K562 (cell line): Measurements from ENCODE around the gene AP2A2. TPM values are rescaled to one million over a fixed set of nuclear protein-coding genes. Genes with fewer than 3 reads are reported as not detected.
A peak's percentile ranks its signal among the peaks of the same experiment; 100 is the strongest.

Experiments used
- CBFB ChIP-seq: sonication (generic); formaldehyde crosslinking; IDR thresholded peaks from 2 replicates; pipeline ENCODE4 v1.4.0; 2020; ENCODE audit warnings: mild to moderate bottlenecking, missing genetic modification reagents
- CREB1 ChIP-seq, 2 experiments: sonication (generic) in 1 of 2; formaldehyde crosslinking in 1 of 2; IDR thresholded peaks; 2 replicates each; pipeline versions ENCODE4 v1.6.1 to v1.8.0; 2012 to 2022; ENCODE audit warnings: inconsistent platforms in 1 of 2, mild to moderate bottlenecking in 1 of 2, missing genetic modification reagents in 1 of 2, moderate library complexity in 1 of 2
- CTBP1 ChIP-seq: fragments of 450-650 bp; IDR thresholded peaks from 2 replicates; pipeline ENCODE4 v1.6.1; 2016; ENCODE audit warnings: borderline replicate concordance
- GABPA ChIP-seq: fragments of 200-800 bp; sonication (Bioruptor generic); conservative IDR thresholded peaks from 2 replicates; pipeline ENCODE4 v1.6.1; 2016; ENCODE audit warnings: low read depth, missing genetic modification characterization, missing compliant biosample characterization
- GATAD2B ChIP-seq: fragments of 450-650 bp; IDR thresholded peaks from 2 replicates; pipeline ENCODE4 v1.6.1; 2017; ENCODE audit warnings: mild to moderate bottlenecking, borderline replicate concordance
- GTF2A2 ChIP-seq: IDR thresholded peaks from 2 replicates; pipeline ENCODE4 v1.6.1; 2016; ENCODE audit warnings: mild to moderate bottlenecking, missing genetic modification characterization, missing compliant biosample characterization
- HNRNPK ChIP-seq: fragments of 200-400 bp; formaldehyde crosslinking; IDR thresholded peaks from one replicate; pipeline ENCODE4 v1.6.1; 2018; ENCODE audit warnings: mild to moderate bottlenecking, low read depth, low read length; ENCODE audit not compliant: poor library complexity, severe bottlenecking
- HNRNPL ChIP-seq: fragments of 200-400 bp; formaldehyde crosslinking; IDR thresholded peaks from 2 replicates; pipeline ENCODE4 v1.6.1; 2017; ENCODE audit warnings: low read depth, mild to moderate bottlenecking, low read length
- MEF2A ChIP-seq: IDR thresholded peaks from 2 replicates; pipeline ENCODE4 v1.6.1; 2011; ENCODE audit warnings: low read depth, mild to moderate bottlenecking, low read length, moderate library complexity; ENCODE audit not compliant: control insufficient read depth
- NKRF ChIP-seq: fragments of 450-650 bp; IDR thresholded peaks from 2 replicates; pipeline ENCODE4 v1.6.1; 2016; ENCODE audit warnings: borderline replicate concordance
- PHF20 ChIP-seq: fragments of 450-650 bp; IDR thresholded peaks from 2 replicates; pipeline ENCODE4 v1.6.1; 2018; ENCODE audit not compliant: partially characterized antibody
- SAFB ChIP-seq: fragments of 200-400 bp; formaldehyde crosslinking; IDR thresholded peaks from 2 replicates; pipeline ENCODE4 v1.6.1; 2017; ENCODE audit warnings: low read depth, low read length, borderline replicate concordance
- SIN3A ChIP-seq, 2 experiments: fragments of 150-350 bp in 1 of 2; IDR thresholded peaks; 2 replicates each; pipeline ENCODE4 v1.6.1; 2011 to 2016; ENCODE audit warnings: borderline replicate concordance in 2 of 2, low read depth in 2 of 2, low read length in 2 of 2, mild to moderate bottlenecking in 2 of 2, moderate library complexity in 2 of 2; ENCODE audit not compliant: control insufficient read depth in 1 of 2
- SLC30A9 ChIP-seq: fragments of 250-450 bp; sonication (Bioruptor Pico); IDR thresholded peaks from 2 replicates; pipeline ENCODE4 v1.8.0; 2022; ENCODE audit warnings: mild to moderate bottlenecking, moderate library complexity
- SP2 ChIP-seq: IDR thresholded peaks from 2 replicates; pipeline ENCODE4 v1.6.1; 2011; ENCODE audit warnings: mild to moderate bottlenecking, low read depth, low read length, moderate library complexity; ENCODE audit not compliant: poor library complexity, severe bottlenecking; ENCODE audit errors: extremely low read depth
- SRSF3 ChIP-seq: fragments of 200-400 bp; formaldehyde crosslinking; IDR thresholded peaks from 2 replicates; pipeline ENCODE4 v1.6.1; 2016; ENCODE audit warnings: mild to moderate bottlenecking, low read length, moderate library complexity; ENCODE audit not compliant: insufficient read depth
- TCF15 ChIP-seq: fragments of 250-450 bp; sonication (Bioruptor Pico); IDR thresholded peaks from 2 replicates; pipeline ENCODE4 v1.8.0; 2022; ENCODE audit warnings: moderate library complexity, mild to moderate bottlenecking, inconsistent platforms
- TEAD4 ChIP-seq, 2 experiments: sonication (generic) in 1 of 2; formaldehyde crosslinking in 1 of 2; IDR thresholded peaks; 2 replicates each; pipeline versions ENCODE4 v1.6.1 to v1.8.0; 2012 to 2022; ENCODE audit warnings: borderline replicate concordance in 1 of 2, inconsistent platforms in 1 of 2, low read length in 1 of 2, mild to moderate bottlenecking in 1 of 2, missing genetic modification reagents in 1 of 2
- THAP7 ChIP-seq: fragments of 250-450 bp; sonication (Bioruptor Pico); IDR thresholded peaks from 2 replicates; pipeline ENCODE4 v1.5.0; 2021
- ZNF282 ChIP-seq: sonication (generic); formaldehyde crosslinking; IDR thresholded peaks from 2 replicates; pipeline ENCODE4 v1.8.1; 2023; ENCODE audit warnings: missing genetic modification reagents
- ZNF830 ChIP-seq: fragments of 250-450 bp; sonication (Bioruptor Pico); IDR thresholded peaks from 2 replicates; pipeline ENCODE4 v1.5.0; 2021; ENCODE audit warnings: mild to moderate bottlenecking
- polyA plus RNA-seq, 8 experiments: library from polyadenylated mRNA; depleted of rRNA in 4 of 8; stranded (reverse) in 5 of 8; unstranded in 3 of 8; fragments of >200 nt; fragmentation: Nextera tagmentation in 2 of 8; fragmentation: Illumina TruSeq in 1 of 8; extraction: Ambion mirVana in 2 of 8; extraction: Trizol in 1 of 8; gene quantifications; 2 replicates each; pipeline versions ENCODE4 v1.2.1 to v1.2.3, GENCODE V29; 2011 to 2014; ENCODE audit warnings: inconsistent platforms in 1 of 8, missing spikeins in 1 of 8
- total RNA-seq, 7 experiments: library from RNA; depleted of rRNA in 6 of 7; stranded (reverse); fragments of >200 nt in 6 of 7; fragmentation: Illumina TruSeq in 2 of 7; extraction: Trizol in 2 of 7; gene quantifications; 2 replicates each; pipeline versions ENCODE4 v1.2.1 to v1.2.3, GENCODE V29; 2011 to 2021; ENCODE audit warnings: low replicate concordance in 1 of 7
- TF ChIP-seq, protein P1 (sequence below): fragments of 200-800 bp; sonication (Bioruptor generic); IDR thresholded peaks from 2 replicates; pipeline ENCODE4 v1.6.1; 2017; ENCODE audit warnings: missing genetic modification characterization, missing compliant biosample characterization

The AP2A2 gene
- total and polyA plus RNA-seq, 9 of the 15 experiments (the other 6 are each of a cell fraction or from before 2014, with no cell fraction given) = 0.69 to 41.7 (median 15.2) TPM

GRCh38 chr11:910589-911030, 15.1 kb upstream of the AP2A2 start, which contains the start of gene CHID1 (continued):
- TF ChIP-seq GABPA (tag) (peak; percentile 98), MEF2A (no peak), CREB1 (IDR thresholded peaks at IDR 0.05) (peak; percentile 29; the same call in 1 of the 2 replicates), CREB1 (CRISPR knock-in tag; IDR thresholded peaks at IDR 0.05) (no peak), THAP7 (CRISPR knock-in tag) (peak; percentile 23; the same call in 1 of the 2 replicates), NKRF (peak; percentile 94), SIN3A (IDR thresholded peaks at IDR 0.05; ENCODE audit: borderline replicate concordance in 2 of 2, control insufficient read depth in 1 of 2, low read depth in 2 of 2, low read length in 2 of 2) (peak; percentile 62 to 86; a peak in 3 of 4 replicates), CTBP1 (peak; percentile 65), TCF15 (CRISPR knock-in tag) (no peak), CBFB (CRISPR knock-in tag) (no peak), GTF2A2 (no peak), SAFB (peak; percentile 11; the same call in 1 of the 2 replicates), PHF20 (peak; percentile 90), TEAD4 (IDR thresholded peaks at IDR 0.05; ENCODE audit: low read length) (0 out of 2 replicates have a peak, but pooled peaks have one; percentile 3), TEAD4 (CRISPR knock-in tag; IDR thresholded peaks at IDR 0.05; ENCODE audit: borderline replicate concordance) (no peak), SP2 (peak; percentile 49), SLC30A9 (CRISPR knock-in tag) (no peak), GATAD2B (0 out of 2 replicates have a peak, but pooled peaks have one; percentile 44), ZNF282 (CRISPR knock-in tag) (0 out of 2 replicates have a peak, but pooled peaks have one; percentile 63), HNRNPL (no peak), ZNF830 (CRISPR knock-in tag) (no peak), SRSF3 (no peak), HNRNPK (peak; percentile 89)
- TF ChIP-seq, protein P1, sequence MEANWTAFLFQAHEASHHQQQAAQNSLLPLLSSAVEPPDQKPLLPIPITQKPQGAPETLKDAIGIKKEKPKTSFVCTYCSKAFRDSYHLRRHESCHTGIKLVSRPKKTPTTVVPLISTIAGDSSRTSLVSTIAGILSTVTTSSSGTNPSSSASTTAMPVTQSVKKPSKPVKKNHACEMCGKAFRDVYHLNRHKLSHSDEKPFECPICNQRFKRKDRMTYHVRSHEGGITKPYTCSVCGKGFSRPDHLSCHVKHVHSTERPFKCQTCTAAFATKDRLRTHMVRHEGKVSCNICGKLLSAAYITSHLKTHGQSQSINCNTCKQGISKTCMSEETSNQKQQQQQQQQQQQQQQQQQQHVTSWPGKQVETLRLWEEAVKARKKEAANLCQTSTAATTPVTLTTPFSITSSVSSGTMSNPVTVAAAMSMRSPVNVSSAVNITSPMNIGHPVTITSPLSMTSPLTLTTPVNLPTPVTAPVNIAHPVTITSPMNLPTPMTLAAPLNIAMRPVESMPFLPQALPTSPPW (CRISPR knock-in tag) = peak; percentile 69
